DOHH2 (cell line): ENCODE measurements around the gene RUFY4.

ENCODE experiments used
- EZH2phosphoT487 ChIP-seq: fragments of 200-600 bp; sonication (generic); IDR thresholded peaks from 2 replicates; pipeline ENCODE4 v1.6.1; 2017; ENCODE audit warnings: borderline replicate concordance, mild to moderate bottlenecking, antibody characterized with exemption, low read length, moderate library complexity, mixed read lengths
- TF ChIP-seq, protein P1 (sequence below): fragments of 200-600 bp; sonication (generic); IDR thresholded peaks from one replicate; pipeline ENCODE4 v1.5.1; 2014; ENCODE audit warnings: antibody characterized with exemption, mild to moderate bottlenecking, low read depth, low read length; ENCODE audit not compliant: poor library complexity, severe bottlenecking

DNA sequence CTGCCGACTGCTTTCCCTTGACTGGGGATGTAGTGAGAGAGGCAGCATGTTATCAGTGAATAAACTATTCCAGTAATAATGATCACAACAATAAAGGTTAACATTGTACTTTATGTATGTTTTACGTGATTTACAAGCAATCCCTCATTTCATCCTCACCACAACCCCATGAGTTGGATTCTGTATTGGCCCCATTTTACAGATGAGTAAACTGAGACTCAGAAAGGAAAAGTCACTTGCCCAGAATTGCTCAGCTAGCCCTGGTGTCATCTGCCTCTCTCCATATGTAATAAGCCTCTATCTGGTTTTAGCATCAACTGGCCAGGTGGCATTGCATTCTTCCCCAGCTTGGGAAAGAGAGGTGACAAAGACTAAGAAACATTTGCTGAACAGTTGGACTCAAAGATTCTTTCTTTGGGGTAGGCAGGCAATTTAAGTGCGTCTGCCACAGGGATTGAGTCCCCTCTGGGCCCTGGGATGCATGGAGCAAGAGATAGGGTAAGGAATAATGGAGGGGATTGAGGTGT lies 58.9 kb downstream of the RUFY4 start:
- TF ChIP-seq EZH2phosphoT487, result no peak
- TF ChIP-seq, protein P1, sequence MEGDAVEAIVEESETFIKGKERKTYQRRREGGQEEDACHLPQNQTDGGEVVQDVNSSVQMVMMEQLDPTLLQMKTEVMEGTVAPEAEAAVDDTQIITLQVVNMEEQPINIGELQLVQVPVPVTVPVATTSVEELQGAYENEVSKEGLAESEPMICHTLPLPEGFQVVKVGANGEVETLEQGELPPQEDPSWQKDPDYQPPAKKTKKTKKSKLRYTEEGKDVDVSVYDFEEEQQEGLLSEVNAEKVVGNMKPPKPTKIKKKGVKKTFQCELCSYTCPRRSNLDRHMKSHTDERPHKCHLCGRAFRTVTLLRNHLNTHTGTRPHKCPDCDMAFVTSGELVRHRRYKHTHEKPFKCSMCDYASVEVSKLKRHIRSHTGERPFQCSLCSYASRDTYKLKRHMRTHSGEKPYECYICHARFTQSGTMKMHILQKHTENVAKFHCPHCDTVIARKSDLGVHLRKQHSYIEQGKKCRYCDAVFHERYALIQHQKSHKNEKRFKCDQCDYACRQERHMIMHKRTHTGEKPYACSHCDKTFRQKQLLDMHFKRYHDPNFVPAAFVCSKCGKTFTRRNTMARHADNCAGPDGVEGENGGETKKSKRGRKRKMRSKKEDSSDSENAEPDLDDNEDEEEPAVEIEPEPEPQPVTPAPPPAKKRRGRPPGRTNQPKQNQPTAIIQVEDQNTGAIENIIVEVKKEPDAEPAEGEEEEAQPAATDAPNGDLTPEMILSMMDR, result no peak
